ENCODE measurements around the gene PPP2R2D.

DNA sequence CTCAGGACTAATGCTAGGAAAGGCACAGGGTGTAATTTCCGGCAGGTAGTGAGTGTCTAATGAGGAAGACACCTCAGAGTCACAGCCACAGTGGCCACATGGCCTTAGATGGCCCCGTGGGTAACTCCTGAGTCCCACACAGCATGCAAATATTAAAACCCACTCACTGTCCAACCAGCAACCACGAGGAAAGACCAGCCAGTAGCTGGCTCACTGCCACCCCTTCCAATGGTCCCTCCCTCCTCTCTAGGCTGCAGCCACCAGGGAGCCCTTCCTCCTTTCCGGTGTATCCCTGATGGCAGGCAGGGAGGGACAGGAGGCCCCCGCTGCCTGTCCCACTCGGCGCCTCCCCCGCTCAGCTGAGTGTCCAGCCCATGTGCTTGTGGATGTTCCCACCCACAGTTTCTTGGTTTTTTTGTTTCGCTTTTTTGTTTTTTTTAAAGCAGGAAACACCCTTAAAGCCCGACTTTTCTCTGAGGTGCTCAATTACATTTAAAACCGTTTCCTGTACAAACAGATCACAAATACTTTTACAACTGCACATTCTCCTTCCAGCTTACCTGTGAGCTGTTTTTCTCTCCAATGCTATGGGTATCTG, 71.8 kb downstream of the PPP2R2D start:
- TF ChIP-seq, protein P1, sequence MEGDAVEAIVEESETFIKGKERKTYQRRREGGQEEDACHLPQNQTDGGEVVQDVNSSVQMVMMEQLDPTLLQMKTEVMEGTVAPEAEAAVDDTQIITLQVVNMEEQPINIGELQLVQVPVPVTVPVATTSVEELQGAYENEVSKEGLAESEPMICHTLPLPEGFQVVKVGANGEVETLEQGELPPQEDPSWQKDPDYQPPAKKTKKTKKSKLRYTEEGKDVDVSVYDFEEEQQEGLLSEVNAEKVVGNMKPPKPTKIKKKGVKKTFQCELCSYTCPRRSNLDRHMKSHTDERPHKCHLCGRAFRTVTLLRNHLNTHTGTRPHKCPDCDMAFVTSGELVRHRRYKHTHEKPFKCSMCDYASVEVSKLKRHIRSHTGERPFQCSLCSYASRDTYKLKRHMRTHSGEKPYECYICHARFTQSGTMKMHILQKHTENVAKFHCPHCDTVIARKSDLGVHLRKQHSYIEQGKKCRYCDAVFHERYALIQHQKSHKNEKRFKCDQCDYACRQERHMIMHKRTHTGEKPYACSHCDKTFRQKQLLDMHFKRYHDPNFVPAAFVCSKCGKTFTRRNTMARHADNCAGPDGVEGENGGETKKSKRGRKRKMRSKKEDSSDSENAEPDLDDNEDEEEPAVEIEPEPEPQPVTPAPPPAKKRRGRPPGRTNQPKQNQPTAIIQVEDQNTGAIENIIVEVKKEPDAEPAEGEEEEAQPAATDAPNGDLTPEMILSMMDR (conservative IDR thresholded peaks at IDR 0.05), result no peak
- no peak for TF ChIP-seq EZH2 (IDR thresholded peaks at IDR 0.05; ENCODE audit: low read depth)

All from PC-9 (cell line).